ENCODE data around the gene C20orf144.

GRCh38 chr20:33655164-33655563 lies 7.0 kb upstream of the C20orf144 start:
- TF ChIP-seq CTCF (IDR thresholded peaks at IDR 0.05 in 4 of 5, conservative IDR thresholded peaks at IDR 0.05 in 1 of 5) (no peak), POLR2A (IDR thresholded peaks at IDR 0.05) (no peak)
